ENCODE measurements around the gene SMIM26. TPM values are rescaled to one million over a fixed set of nuclear protein-coding genes. Genes with fewer than 3 reads are reported as not detected.
A peak's percentile ranks its signal among the peaks of the same experiment; 100 is the strongest.

The SMIM26 gene
- polyA plus RNA-seq (2011; rRNA removed) = 291 and 338 TPM in 2 replicates
- polyA plus RNA-seq (2012; cell fraction: cytosol; rRNA removed) = 133 and 172 TPM in 2 replicates
- 55.4 and 118 TPM in 2 replicates for polyA plus RNA-seq (2012; cell fraction: nucleus; rRNA removed)
- polyA plus RNA-seq (2017; fragmentation: RNase III; extraction: RNeasy Plus Mini Kit Qiagen cat#74134 plus additional on column Dnase treatment) = 202 to 209 TPM (median 207 TPM) in 3 replicates
- polyA minus RNA-seq (2011; rRNA and poly(A)+ RNA removed) = 162 and 325 TPM in 2 replicates

- WGBS (ENCODE audit: missing lambda C conversion rate) = 1% methylated on average over 51 of the region's 51 CpGs
- peaks cover 12% of the 10 kb centered on the region; the same call in 1 of the 3 replicates for H3K4me1 ChIP-seq
- ChIA-PET POLR2A (interaction anchor here (0.7 to 2.5 kb wide), 8 partner anchors 11 to 226 kb away, joined by 3 to 16 read pairs (median 3); partner anchors contain the start of genes DZANK1, POLR3F and SEC23B), CTCF (interaction anchor here (0.7 to 1.4 kb wide), 2 partner anchors 11 to 71 kb away, joined by 3 to 5 read pairs; partner anchors contain the start of gene RBBP9)
- FAIRE-seq = peak; percentile 70
- H3K27ac ChIP-seq = peak within 1 kb of the TSS; percentile 85 to 94
- peak; percentile 100 for ATAC-seq
- H3K4me3 ChIP-seq = peak within 1 kb of the TSS; percentile 65
- H3K4me2 ChIP-seq = peak within 1 kb of the TSS; percentile 90
- DNase-seq (ENCODE audit: low read depth in 1 of 2, low spot score in 1 of 2) = peak; percentile 96 to 98
- H3K9me3 ChIP-seq = no peaks in the 10 kb centered on the region
- TF ChIP-seq USF2 (IDR thresholded peaks at IDR 0.05) (peak; percentile 91), EHF (CRISPR knock-in tag; IDR thresholded peaks at IDR 0.05) (peak; percentile 33; the same call in 1 of the 2 replicates), JUN (IDR thresholded peaks at IDR 0.05) (peak; percentile 92 to 93), HDAC2 (IDR thresholded peaks at IDR 0.05) (no peak), NFE2L2 (conservative IDR thresholded peaks at IDR 0.05; ENCODE audit: low read length) (no peak), EHMT2 (IDR thresholded peaks at IDR 0.05; ENCODE audit: low read depth) (no peak), ATOH8 (CRISPR knock-in tag; IDR thresholded peaks at IDR 0.05; ENCODE audit: low read depth) (no peak), FOXS1 (CRISPR knock-in tag; IDR thresholded peaks at IDR 0.05) (0 out of 2 replicates have a peak, but pooled peaks have one; percentile 30), KDM5A (IDR thresholded peaks at IDR 0.05) (peak; percentile 56), HOXB5 (CRISPR knock-in tag; IDR thresholded peaks at IDR 0.05) (0 out of 2 replicates have a peak, but pooled peaks have one; percentile 56), RFX5 (IDR thresholded peaks at IDR 0.05) (no peak; the same call in 1 of the 2 replicates), ESRRA (IDR thresholded peaks at IDR 0.05; ENCODE audit: borderline replicate concordance, low read length) (no peak), HOXA7 (CRISPR knock-in tag; IDR thresholded peaks at IDR 0.05) (no peak), ZSCAN20 (CRISPR knock-in tag; IDR thresholded peaks at IDR 0.05) (no peak), TFCP2L1 (CRISPR knock-in tag; IDR thresholded peaks at IDR 0.05) (no peak), E2F6 (IDR thresholded peaks at IDR 0.05; ENCODE audit: borderline replicate concordance, low read depth) (peak; percentile 88), PHF8 (IDR thresholded peaks at IDR 0.05; ENCODE audit: borderline replicate concordance, low read depth) (peak; percentile 80), TP53 (CRISPR knock-in tag; IDR thresholded peaks at IDR 0.05) (peak; percentile 50; the same call in 1 of the 2 replicates), RNF2 (IDR thresholded peaks at IDR 0.05; ENCODE audit: borderline replicate concordance, low read depth) (no peak), MAX (IDR thresholded peaks at IDR 0.05) (peak; percentile 91), ZFP36 (IDR thresholded peaks at IDR 0.05; ENCODE audit: borderline replicate concordance, partially characterized antibody) (no peak), BCL3 (IDR thresholded peaks at IDR 0.05) (peak; percentile 76; the same call in 2 of the 3 replicates), CBX8 (IDR thresholded peaks at IDR 0.05) (no peak), MYC (IDR thresholded peaks at IDR 0.05; ENCODE audit: borderline replicate concordance, low read length) (peak; percentile 82), RARB (CRISPR knock-in tag; IDR thresholded peaks at IDR 0.05) (no peak), MAFK (IDR thresholded peaks at IDR 0.05; ENCODE audit: partially characterized antibody) (no peak), JUNB (IDR thresholded peaks at IDR 0.05) (no peak), NR3C1 (IDR thresholded peaks at IDR 0.05) (no peak), FOSL2 (IDR thresholded peaks at IDR 0.05) (no peak), FOSL2 (CRISPR knock-in tag; IDR thresholded peaks at IDR 0.05) (0 out of 2 replicates have a peak, but pooled peaks have one; percentile 1), ZNF302 (CRISPR knock-in tag; IDR thresholded peaks at IDR 0.05) (no peak), SREBF2 (IDR thresholded peaks at IDR 0.05) (0 out of 2 replicates have a peak, but pooled peaks have one; percentile 3), POLR2A (IDR thresholded peaks at IDR 0.05; ENCODE audit: low read length) (peak; percentile 92), CEBPB (IDR thresholded peaks at IDR 0.05) (no peak), HOXB13 (CRISPR knock-in tag; IDR thresholded peaks at IDR 0.05; ENCODE audit: low read depth) (no peak), PBX3 (IDR thresholded peaks at IDR 0.05) (no peak), RCOR1 (IDR thresholded peaks at IDR 0.05; ENCODE audit: low read depth, low read length) (no peak)
Measured at GRCh38 chr20:18566892-18567738, at the start of gene SMIM26. SMIM26 (plus strand) TSS chr20:18567432; CDS start chr20:18567479, 47 bp downstream.

Measured in A549 (cell line).